ENCODE data around the gene COA6.

Gene COA6, protein sequence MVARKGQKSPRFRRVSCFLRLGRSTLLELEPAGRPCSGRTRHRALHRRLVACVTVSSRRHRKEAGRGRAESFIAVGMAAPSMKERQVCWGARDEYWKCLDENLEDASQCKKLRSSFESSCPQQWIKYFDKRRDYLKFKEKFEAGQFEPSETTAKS

DNA sequence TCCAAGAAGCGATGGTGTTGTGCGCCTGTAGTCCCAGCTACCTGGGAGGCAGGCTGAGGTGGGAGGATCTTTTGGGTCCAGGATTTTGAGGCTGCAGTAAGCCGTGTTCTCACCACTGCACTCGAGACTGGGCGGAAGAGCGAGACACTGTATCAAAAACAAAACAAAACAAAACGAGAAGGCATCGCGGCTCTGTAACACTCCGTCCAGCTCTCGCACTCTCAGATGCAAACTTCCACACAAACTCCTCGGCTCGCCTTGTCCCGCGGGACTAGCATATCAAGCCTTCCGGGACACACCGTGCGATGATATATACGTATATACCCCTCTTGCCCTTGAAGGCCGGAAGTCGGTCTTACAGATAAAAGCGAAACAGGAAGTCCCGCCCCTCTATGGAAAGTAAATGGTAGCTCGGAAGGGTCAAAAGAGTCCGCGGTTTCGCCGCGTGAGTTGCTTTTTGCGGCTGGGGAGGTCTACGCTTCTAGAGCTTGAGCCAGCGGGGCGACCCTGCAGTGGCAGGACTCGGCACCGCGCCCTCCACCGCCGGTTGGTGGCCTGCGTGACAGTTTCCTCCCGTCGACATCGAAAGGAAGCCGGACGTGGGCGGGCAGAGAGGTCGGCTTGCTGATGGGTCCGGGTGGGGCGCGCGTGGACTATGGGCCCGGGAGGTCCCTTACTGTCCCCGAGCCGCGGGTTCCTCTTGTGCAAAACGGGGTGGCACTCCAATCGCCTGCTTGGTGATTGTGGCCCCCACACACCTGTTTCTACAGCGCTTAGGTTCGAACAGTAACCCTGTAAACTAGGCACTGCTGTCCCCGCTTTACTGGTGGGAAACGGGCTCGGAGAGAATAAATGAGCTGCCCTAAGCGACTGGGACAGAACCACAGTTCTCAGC is at the start of gene COA6:
TSS of gene COA6 (plus strand) at position 393 of the 895 bp plus-strand sequence. CDS start at position 404, 11 bp downstream.
- DNase-seq (ENCODE audit: low read depth), result peak; percentile 87

DNA sequence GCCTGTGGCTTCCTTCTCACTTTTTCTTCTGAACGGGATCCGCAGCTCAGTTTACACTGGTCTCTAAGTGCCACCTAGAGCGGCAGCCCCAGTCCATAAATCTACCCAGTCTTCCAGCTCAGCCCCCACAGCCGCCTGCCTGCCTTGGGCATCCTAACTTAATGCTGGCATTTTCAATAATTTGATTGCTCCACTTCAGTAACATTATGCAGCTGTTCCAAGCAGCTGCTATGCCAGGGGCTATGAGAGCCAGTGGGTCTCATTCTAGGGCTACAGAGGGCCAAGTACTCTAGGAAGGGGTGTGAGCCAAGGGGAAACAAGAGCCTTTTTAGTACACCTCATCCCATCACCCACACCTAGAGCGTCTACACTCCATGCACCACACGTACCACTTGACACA is 48.4 kb upstream of the COA6 start:
- no peak for DNase-seq (ENCODE audit: low read depth)

DNA sequence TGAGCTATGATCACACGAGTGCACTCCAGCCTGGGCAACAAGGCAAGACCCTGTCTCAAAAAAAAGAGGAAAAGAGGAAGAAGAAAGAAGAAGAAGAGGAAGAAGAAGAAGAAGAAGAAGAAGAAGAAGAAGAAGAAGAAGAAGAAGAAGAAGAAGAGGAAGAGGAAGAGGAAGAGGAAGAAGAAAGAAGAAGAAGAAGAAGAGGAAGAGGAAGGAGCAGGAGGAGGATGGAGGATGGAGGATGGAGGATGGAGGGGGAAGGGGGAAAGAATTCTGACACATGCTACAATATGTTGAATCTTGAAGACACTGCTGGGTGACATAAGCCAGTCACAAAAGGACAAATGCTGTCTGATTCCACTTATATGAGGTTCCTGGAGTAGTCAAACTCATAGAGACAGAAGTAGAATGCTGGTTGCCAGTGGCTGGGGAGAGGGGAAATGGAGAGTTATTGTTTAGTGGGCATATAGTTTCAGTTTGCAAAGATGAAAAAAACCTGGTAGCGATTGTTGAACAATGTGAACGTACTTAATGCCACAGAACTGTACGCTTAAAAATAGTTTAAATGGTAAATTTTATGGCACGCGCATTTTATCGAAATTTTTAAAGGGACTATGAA is 47.3 kb upstream of the COA6 start:
- no peak for DNase-seq (ENCODE audit: low read depth)

DNA sequence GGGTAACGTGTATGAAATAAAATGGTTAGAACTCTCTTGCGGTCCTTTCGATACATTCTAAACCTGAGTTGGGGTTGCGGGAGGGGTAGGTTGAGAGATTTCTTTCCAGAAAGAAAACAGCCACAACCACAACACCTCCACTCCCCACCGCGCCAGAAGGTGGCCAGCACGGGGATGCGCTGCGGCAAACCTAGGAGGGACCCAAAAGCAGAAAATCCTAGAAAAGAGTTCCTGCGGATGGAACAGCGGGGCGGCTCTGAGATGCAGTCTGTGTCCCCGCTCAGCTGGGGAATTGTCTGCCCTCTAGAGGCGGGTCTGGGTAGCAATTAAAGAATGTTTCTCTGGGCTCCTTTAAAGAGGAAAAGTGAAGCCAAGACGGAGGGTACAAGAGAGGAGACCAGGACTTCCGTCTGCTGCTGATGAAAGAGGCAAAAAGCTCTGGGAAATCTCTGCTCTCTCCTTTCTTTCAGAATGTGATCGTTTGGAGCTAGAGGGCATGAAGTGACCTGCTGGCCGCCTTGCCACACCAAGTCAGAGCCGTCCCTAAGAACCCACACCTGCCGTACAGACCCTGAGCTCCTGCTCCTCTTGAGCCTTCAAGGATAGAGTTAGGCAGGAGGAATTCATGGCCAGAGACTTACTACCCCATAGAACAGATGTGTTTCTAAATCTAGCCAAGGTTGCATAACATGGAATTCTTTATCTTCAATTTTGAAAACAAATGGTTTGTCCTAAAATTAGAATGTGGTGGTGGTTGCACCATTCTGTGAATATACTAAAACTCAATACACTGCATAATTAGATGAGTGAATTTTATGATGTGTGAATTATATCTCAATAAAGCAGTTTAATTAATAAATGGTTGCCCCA is 46.5 kb upstream of the COA6 start:
- peak; percentile 50 for DNase-seq (ENCODE audit: low read depth)

DNA sequence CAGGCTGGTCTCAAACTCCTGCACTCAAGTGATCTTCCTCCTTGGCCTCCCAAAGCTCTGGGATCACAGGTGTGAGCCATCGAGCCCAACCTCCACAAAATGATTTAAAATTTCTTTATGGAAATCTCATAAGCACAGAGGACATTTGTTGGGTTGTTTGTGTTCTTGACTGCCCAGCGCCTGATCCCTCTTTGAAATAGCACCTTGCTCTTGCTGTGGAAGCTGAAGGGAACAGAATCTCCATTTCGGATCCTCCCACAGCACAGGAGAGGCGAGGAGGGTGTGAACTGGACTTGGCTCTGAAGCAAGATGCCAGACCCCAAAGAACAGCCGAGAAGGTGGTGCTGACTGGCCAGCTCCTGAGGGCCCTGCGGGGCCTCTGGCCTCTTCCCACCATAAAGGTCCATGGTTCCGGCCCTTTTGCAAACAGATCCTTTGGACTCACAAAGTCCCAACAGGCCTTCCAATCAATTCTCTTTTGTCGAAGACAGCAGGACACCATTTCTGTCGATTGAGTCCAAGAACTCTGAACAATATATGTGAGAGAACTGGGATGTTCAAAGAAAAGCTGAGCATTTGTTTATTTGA is 45.6 kb upstream of the COA6 start:
- no peak for DNase-seq (ENCODE audit: low read depth)

DNA sequence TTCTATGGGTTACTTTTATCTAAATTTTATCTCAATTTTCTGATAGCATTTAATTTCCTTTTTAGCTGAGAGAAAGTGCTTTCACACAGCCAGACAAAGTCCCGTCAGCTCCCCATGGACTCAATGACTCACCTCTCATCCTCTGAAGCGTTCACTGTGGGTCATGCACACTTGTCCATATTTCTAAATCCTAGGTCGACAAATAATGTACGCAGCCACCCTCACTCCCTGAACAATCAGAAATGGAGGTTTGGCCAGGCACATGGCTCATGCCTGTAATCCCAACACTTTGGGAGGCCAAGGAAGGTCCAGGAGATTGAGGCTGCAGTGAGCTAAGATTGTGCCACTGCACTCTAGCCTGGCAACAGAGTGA is 42.4 kb upstream of the COA6 start:
- no peak for DNase-seq (ENCODE audit: low read depth)

DNA sequence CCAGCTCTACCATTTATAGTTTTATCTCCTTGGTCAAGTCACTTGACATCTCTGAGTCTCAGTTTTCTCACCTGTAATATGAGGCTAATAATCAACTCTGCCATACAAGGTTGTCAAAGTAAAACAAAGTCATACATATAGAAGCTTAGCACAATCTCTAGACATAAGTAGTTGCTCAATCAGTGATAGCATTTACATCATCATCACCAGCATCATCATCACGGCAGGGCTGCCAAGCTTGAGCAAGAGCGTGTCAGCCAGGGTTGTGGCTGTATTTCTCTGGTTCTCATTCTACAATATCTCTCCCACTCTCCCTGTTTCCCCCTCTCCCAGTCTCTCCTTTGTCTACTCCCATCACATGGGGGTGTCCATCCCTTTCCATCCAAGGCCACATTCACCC is 41.7 kb upstream of the COA6 start:
- no peak for DNase-seq (ENCODE audit: low read depth)

DNA sequence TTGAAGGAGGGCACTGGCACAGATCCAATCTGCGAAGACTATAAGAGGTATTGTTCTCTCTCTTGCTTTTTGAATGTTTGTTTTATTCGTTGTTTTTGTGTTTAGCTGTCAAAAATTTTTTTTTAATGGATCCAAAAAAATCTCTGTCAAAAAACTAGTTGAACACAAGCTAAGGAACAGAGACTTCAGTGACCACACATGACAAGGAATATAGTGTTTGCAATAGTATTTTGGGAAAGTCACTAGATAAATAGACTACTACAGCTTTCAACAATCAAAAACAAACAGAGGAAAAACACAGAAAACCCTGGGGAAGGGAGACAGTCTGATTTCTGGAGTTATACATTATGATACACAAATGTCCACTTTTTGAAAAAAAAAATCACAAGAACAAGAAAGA is 36.9 kb upstream of the COA6 start:
- DNase-seq (ENCODE audit: low read depth), result no peak

DNA sequence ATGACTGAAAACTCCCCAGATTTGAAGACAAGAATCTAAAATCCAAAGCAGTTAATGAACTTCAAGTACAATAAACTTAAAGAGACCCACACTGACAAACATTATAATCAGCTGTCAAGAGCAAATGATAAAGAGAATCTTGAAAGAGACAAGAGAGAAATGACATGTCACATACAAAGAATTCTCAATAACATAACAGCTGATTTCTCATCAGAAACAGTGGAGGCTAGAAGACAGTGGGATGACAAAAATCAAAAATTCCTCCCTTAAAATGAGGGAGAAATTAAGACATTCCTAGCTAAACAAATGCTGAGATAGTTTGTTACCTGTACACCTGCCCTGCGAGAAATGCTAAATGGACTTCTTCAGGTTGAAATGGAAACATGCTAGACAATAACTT is 36.0 kb upstream of the COA6 start:
- DNase-seq (ENCODE audit: low read depth), result no peak

DNA sequence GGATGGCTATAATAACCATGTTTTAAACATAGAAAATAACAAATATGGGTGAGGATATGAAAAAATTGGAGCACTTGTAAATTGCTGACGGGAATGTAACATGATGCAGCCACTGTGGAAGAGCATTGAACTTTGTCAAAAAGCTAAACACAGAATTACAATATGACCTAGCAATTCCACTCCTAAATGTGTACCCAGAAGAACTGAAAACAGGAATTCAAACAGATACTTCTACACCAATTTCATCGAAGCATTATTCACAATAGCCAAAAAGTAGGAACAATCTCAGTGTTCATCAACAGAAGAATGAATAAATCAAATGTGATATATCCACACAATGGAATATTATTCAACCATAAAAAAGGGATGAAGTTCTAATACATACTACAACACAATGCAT is 32.7 kb upstream of the COA6 start:
- no peak for DNase-seq (ENCODE audit: low read depth)

DNA sequence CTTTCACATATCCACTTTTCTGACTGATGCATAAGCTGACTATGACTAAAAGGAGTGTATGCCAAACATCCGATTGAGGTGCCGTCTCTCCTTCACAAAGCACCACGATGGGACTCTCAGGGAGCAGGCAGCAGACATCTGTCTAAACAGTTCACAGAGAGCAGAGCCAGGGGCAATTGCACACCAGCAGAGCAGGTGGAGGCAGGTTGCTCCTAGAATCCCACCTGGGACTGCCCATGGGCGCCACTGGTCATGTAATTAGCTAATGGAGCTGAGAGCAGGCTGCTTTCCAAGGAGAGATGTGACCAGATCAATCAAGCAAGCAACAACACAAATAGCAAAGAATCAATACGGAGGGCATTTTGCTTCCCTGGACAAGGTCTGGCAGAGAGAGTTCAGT is 30.5 kb upstream of the COA6 start:
- no peak for DNase-seq (ENCODE audit: low read depth)

DNA sequence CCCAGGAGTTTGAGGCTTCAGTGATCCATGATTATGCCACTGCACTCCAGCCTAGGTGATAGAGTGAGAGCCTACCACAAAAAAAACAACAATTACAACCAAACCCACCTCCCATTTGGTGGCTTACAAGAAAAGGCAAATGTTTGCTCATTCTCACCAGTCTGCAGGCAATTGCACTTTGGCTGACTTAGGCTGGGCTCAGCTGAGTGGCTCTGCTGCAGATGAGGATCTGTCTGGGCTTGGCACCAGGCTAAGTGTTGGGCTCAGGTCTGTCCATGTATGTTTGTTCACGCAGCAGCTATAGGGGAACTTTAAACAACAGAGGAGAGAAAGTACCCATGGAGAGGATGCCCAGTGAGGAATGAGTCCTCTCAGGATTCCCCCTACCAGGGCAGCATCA is 28.0 kb upstream of the COA6 start:
- no peak for DNase-seq (ENCODE audit: low read depth)

DNA sequence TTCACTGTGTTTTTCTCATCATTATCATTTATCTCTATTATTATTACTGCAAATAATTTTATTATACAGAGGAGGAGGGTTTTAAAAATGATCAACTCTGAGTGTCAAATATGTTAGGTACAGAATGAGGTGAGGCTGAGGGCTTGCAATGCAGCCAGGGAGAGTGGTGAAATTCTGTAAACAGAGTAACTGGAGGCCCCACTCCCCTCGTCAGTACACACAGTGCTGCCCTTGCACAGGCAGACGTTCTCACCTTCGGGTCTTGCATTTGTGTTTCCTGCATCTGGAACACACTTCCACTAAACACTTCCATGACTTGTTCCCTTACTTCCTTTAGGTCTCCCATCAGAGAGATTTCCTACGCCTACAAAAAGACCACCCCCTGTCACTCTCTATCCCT is 24.3 kb upstream of the COA6 start:
- no peak for DNase-seq (ENCODE audit: low read depth)

DNA sequence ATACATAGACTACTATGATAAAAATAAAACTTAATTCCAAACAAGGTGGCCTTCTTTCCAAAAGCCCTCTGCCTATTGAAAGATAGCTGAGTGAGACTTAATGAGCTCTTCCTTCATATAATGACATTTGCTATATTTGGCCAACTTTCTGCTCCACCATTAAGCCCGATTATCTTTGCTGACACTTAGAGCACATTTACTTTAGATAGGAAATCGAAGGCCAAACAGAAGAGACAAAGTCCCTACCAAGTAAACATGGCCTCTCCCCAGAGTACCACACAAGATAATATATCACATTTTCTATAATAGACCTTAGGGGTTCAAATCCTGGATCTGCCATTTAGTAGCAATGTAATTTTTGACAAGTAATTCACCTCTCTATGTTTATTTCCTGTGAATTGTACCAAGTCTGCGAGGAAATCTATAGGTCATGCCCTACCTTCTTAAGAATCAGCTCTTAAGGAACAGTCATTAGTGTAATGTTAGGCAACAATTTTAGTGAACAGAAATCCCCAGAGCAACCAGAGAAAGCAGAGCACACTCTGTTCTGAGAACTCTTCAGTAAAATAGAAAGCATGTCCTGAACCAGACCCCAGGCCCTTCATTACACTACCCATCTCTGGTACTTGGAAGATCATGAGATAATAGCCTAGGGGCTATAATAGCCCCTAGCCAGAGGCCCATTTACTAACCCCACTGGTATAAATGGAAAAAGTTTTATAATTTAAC is 17.3 kb upstream of the COA6 start:
- DNase-seq (ENCODE audit: low read depth), result no peak

DNA sequence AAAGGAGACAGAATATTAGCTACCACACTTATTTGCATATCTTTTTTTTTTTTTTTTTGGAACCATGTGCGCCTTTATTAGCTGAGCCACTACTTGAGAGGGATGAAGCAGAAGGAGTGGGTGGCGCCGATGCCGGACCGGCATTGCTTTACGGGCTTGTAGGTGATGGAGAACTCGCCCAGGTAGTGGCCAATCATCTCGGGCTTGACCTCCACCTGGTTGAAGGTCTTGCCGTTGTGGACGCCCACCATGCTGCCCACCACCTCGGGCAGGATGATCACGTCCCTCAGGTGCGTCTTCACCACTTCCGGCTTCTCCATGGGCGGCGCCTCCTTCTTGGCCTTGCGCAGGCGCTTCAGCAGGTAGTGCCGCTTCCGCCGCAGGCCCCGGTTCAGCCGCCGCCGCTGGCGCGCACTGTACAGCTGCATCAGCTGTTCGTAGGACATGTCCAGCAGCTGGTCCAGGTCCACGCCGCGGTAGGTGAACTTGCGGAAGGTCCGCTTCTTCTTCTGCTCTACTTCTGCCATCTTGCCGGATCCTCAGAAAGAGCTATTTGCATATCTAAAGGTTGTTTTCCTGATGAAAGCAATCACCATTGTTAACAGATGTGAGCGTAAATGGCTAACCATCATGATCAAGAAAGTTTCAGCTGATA is 16.5 kb upstream of the COA6 start:
- DNase-seq (ENCODE audit: low read depth), result peak; percentile 16

DNA sequence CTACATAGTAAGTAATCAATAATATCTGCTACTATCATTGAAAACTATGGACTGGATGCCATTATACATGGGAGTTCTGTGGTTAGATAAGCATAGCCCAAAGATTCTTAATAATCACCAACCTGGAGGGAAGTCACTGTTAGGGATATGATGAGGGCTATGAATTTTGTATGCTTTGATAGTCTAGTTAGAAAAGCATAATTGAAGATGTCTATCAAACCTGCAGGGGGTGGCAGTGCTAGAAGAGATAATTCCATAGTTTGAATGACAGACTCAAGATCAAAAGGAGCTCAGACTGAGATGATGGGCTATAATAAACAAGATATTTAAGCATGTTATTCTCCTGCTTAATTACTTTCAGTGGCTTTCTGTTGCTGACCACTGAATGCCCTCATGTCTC is 15.4 kb upstream of the COA6 start:
- no peak for DNase-seq (ENCODE audit: low read depth)

DNA sequence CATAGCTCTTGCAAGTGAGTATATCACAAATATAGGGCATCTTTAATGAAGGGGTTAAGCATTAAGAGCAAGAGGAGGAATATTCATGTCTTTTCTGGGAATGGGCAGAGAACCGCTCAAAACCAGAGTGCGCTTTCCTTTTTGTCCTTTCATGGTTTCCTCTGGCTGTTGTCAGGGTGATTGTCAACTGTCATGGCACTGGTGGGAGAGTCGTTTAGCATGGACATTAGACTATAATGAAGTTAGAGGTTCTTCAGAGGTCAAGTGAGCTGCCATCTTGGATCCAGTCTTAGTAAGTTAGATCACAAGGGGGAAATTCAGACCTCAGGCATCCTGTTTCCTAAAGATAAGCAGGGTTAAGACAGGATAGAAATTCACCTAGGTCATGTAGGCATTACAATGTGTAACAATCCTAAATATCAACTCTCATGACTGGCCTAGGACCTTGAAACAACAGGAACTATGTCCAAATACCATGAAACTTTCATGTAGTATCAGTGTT is 12.1 kb upstream of the COA6 start:
- no peak for DNase-seq (ENCODE audit: low read depth)

DNA sequence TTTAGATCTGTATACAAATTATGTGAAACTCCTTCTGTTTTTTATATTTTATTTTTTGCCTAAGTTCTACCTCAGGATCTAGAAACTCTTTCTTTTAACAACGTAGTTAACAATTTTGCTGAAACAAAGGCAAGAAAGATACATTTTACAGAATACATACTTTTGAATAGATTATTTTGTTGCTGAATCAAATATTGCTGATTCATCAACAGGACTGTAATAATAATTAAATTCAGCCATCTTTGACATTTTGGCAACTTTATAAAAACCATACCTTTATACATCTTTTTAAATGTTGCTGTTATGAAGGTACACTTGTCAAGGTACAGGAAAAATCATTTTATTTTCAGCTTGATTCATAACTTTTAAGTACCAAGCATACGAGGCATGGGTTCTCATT is 10.7 kb upstream of the COA6 start:
- DNase-seq (ENCODE audit: low read depth), result no peak

DNA sequence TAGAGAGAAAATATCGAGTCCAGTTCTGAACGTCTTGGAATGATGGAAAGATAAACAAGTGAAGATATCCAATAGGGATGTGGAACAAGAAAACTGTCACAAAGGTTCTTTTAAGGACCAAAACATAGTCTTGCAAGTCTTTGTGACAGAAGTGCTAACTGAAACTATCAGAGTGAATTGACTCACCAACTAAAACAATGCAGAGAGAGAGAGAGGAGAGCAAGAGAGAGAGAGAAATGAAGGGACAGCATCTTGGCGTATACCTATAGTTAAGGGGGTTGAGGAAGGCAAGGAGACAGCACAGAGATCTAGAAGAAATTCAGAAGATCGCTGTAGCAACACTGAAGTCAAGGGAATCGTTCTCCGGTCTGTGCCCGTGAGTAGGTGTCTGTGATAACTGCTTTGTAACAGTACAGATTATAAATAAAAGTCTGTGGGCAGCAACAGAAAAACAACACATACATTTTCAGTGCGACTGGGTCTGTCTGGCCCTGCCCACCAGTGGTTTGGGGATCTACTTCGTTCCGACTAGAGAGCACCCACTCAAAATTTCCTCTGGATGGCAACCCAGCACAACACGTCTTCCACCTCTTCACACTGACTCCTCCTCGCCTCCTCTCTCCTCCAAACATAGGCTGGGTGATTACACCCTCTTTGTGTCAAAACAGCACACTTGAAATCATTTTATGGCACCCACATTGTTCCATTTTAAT is 4.8 kb upstream of the COA6 start:
- DNase-seq (ENCODE audit: low read depth), result no peak

DNA sequence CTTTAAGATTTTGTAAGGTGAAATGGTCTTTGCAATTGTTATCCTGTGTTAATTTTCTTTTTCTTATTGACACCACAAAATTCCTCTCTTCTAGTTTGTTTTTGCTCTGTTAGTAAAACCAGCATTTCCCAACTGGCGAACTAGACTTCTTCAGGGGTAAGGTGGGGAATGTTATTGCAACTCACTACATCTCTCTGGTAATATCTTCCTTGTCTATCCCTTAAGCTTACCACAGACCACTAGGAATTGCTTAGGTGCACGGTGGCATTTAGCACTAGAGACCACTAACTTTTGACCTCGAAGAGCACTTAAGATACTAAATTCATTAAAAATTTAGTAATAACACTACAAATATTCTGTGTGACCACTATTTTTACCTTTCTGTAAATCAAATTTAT is 4.2 kb upstream of the COA6 start:
- DNase-seq (ENCODE audit: low read depth), result no peak
